Peyer's patch (tissue), 4 donors: ENCODE data around the gene TSPAN32.

Experiments
- POLR2A ChIP-seq, 2 donors: fragments of 450-650 bp; IDR thresholded peaks; one replicate each; pipeline ENCODE4 v1.5.1; 2017; ENCODE audit warnings: antibody characterized with exemption in 2 of 2, mild to moderate bottlenecking in 2 of 2, moderate library complexity in 2 of 2
- TF ChIP-seq, protein P1 (sequence below), 6 experiments: fragments of 450-650 bp in 4 of 6; fragments of 200-600 bp in 2 of 6; sonication (generic) in 1 of 6; IDR thresholded peaks; one replicate each; pipeline ENCODE4 v1.5.1; 2017 to 2019; ENCODE audit warnings: antibody characterized with exemption in 6 of 6, mild to moderate bottlenecking in 3 of 6, moderate library complexity in 1 of 6

DNA sequence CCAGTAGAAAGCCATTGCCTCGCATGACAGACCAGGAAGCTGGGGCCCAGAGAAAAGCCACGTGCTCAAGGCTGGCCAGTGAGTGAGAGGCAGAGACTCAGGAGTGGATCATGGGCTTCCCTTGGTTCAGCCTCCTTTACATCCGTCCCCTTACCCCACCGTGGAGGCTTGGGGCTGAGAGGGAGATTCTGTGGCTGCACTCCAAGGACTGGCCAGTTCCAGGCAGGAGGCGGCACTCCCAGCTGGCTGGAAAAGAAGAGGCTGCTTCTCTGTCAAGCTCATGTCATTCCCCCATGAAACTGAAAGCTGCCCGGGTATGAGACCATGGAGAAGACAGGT lies 24.8 kb upstream of the TSPAN32 start:
- TF ChIP-seq, protein P1, sequence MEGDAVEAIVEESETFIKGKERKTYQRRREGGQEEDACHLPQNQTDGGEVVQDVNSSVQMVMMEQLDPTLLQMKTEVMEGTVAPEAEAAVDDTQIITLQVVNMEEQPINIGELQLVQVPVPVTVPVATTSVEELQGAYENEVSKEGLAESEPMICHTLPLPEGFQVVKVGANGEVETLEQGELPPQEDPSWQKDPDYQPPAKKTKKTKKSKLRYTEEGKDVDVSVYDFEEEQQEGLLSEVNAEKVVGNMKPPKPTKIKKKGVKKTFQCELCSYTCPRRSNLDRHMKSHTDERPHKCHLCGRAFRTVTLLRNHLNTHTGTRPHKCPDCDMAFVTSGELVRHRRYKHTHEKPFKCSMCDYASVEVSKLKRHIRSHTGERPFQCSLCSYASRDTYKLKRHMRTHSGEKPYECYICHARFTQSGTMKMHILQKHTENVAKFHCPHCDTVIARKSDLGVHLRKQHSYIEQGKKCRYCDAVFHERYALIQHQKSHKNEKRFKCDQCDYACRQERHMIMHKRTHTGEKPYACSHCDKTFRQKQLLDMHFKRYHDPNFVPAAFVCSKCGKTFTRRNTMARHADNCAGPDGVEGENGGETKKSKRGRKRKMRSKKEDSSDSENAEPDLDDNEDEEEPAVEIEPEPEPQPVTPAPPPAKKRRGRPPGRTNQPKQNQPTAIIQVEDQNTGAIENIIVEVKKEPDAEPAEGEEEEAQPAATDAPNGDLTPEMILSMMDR (IDR thresholded peaks at IDR 0.05), result no peak
- TF ChIP-seq POLR2A (IDR thresholded peaks at IDR 0.05), result no peak
